GM10248 (cell line): Measurements from ENCODE around the gene LIPN.

Source experiments
- CTCF ChIA-PET: fragments of 300-600 bp; sonication (Branson Sonifier 250); formaldehyde crosslinking; extraction: SDS; loops from one replicate; lab custom pipeline; 2021; ENCODE audit warnings: antibody characterized with exemption; lab: Yijun Ruan, JAX
- POLR2A ChIA-PET: fragments of 350-650 bp; sonication (Branson Sonifier 250); formaldehyde crosslinking; extraction: SDS; loops from one replicate; lab custom pipeline; 2020; ENCODE audit warnings: antibody characterized with exemption; lab: Yijun Ruan, JAX
- DNase-seq: peaks from one replicate; pipeline ENCODE4 v3.0.0; 2012; ENCODE audit errors: extremely low spot score
- CTCF ChIP-seq: IDR thresholded peaks from 2 replicates; pipeline ENCODE4 v1.5.1; 2012; ENCODE audit warnings: mild to moderate bottlenecking, low read depth; ENCODE audit errors: extremely low read depth, missing control alignments, control extremely low read depth

LIPN gene

DNA sequence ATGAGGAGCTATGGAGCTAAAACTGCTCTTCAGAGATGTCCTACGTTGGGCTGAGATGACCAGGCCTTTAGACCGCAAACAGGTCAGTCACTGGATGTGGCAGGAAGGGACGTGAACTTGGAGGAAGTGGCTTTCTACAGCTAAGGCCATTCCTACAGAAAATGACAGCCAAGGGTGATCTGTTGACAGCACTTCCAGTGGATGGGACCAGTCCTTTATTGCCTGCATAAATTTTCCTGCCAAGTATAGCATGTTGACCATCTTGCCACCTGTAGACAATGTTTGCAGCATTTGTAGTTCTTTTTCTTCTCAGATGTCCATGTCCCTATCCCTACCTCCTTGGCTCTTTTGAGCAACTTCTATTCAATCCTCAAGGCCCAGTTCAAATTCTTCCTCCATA is 46.1 kb downstream of the LIPN start:
- no peak for TF ChIP-seq CTCF
- CTCF ChIA-PET: interaction anchor here (1.1 to 1.7 kb wide), 3 partner anchors 8 to 242 kb away, joined by 3 read pairs; partner anchors contain the start of gene LIPN
- no peak for DNase-seq
- POLR2A ChIA-PET: no interaction called here

DNA sequence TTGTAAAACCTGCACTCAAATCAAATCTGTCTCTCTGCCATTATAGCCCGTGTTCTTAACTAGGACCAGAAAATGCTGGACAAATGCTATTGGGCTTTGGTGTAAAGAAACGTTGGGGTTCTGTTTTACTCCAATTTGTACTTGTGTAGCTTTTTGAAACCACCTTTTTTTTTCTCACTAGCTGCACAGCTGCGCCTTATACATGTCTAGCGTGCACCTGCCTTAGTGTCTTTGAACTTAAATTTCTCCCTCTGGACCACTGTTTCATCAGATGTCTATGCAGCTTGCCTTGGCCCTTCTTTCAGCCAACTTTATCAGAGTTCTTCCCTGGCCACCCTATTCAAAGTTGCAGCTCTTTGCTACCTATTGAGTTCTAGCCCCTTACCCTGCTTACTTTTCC is 49.8 kb downstream of the LIPN start:
- ChIA-PET CTCF (interaction anchor here (0.8 to 4.2 kb wide), 13 partner anchors 10 to 247 kb away, joined by 3 to 21 read pairs (median 10); no protein-coding TSS in a partner anchor), POLR2A (no interaction called here)
- no peak for TF ChIP-seq CTCF
- DNase-seq: no peak

GRCh38 chr10:88810196-88810961 is 50.6 kb downstream of the LIPN start:
- peak; percentile 62 for TF ChIP-seq CTCF
- peak; percentile 35 for DNase-seq
- POLR2A ChIA-PET: no interaction called here
- CTCF ChIA-PET: interaction anchor here (0.8 to 4.2 kb wide), 25 partner anchors 7 to 248 kb away, joined by 3 to 21 read pairs (median 5); partner anchors contain the start of gene LIPM

GRCh38 chr10:88813200-88813599 is 53.4 kb downstream of the LIPN start:
- no peak for DNase-seq
- ChIA-PET POLR2A (no interaction called here), CTCF (interaction anchor here (1.5 to 1.6 kb wide), 2 partner anchors 10 to 23 kb away, joined by 6 to 11 read pairs; no protein-coding TSS in a partner anchor)
- TF ChIP-seq CTCF: no peak

- ChIA-PET CTCF (no interaction called here), POLR2A (no interaction called here)
- DNase-seq: no peak
- TF ChIP-seq CTCF: no peak
Measured at GRCh38 chr10:88819290-88819689, 59.5 kb downstream of the LIPN start.

DNA sequence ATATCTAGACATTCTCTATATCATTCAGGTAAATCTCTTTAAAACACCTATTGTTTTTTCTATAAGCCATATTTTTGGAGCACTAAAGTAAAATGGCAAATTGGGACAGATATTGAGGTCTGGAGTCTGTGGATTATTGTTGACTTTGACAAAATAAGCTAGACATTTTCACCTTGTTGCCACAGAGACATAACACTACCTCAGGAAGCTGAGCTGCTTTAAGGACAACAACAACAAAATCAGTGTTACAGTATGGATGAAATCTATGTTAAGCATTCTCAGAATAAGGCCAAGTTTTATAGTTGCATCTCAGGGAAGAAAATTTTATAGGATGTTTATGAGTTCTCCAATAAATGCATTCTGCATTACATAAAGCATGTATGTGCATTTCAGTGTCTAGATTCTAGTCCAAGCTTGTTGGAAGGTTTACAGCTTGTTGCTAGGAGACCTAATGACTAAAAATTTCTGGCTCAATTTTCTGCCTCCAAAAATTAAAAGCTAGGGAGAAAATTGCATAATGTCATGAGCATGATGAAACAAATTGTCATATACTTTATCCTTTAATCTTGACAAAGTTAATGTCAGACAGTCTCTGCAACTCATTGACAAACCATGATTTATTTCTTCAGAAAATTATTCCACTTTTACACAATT is 61.1 kb downstream of the LIPN start:
- ChIA-PET POLR2A (no interaction called here), CTCF (interaction anchor here (1.1 to 4.9 kb wide), 4 partner anchors 11 to 93 kb away, joined by 3 to 50 read pairs (median 13); no protein-coding TSS in a partner anchor)
- DNase-seq: no peak
- TF ChIP-seq CTCF: no peak
